NB4 (cell line): Measurements from ENCODE around the gene CLEC16A.

Experiments used
- POLR2A ChIP-seq: IDR thresholded peaks from 2 replicates; pipeline ENCODE4 v1.6.1; 2011; ENCODE audit warnings: mild to moderate bottlenecking; ENCODE audit not compliant: insufficient read length; ENCODE audit errors: extremely low read depth
- TF ChIP-seq, protein P1 (sequence below): IDR thresholded peaks from 2 replicates; pipeline ENCODE4 v1.6.1; 2011; ENCODE audit warnings: low read depth, low read length

DNA sequence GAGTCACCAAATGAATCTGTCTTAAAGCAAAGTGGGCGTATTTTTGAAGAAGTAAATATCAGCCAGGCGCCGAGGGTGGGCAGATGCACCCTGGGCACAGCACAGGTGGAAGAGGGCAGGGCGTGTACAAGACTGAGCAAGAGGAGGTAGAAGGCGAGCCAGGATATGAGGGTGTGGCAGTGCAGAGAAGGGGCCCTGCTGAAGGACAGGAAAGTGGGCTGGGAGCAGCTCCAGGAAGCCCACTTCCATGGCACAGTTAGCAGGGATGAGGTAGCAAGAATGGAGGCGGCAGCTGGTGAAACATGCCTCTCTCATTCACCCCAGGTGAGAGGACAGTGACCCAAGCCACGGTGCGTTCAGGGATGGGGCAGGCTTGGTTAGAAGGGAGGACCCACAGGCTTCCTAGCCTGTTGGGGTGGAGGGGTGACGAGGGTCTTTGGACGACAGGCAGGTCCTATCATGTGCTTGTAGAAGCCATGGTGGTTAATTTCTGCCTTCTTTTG is 149.3 kb downstream of the CLEC16A start:
- TF ChIP-seq, protein P1, sequence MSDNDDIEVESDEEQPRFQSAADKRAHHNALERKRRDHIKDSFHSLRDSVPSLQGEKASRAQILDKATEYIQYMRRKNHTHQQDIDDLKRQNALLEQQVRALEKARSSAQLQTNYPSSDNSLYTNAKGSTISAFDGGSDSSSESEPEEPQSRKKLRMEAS: no peak
- no peak for TF ChIP-seq POLR2A
